Stimulated activated CD4-positive, alpha-beta T cell treated with anti-CD3 and anti-CD28 coated beads, Interleukin-15, amount 100 ng/mL, for 24 hours (primary cell): Measurements from ENCODE around the gene CD34.
"Not testable (repeated sequence)": the region's sequence is repeated elsewhere in the genome, so short reads cannot be mapped to it uniquely, and the experiment has no call there.

Source experiments
- DNase-seq: peaks from one replicate; pipeline ENCODE4 v3.0.0-alpha.2; 2020

The CD34 gene

GRCh38 chr1:207910591-207911354, at the start of gene CD34:
TSS of gene CD34 (minus strand) at chr1:207911125. CDS start at chr1:207911080, 45 bp downstream.
- peak; percentile 55 for DNase-seq

GRCh38 chr1:207960346-207960745, 49.4 kb upstream of the CD34 start:
- no peak for DNase-seq

- DNase-seq: no peak
Measured at GRCh38 chr1:207959910-207960309, 49.0 kb upstream of the CD34 start.

- peak; percentile 41 for DNase-seq
Measured at GRCh38 chr1:207959141-207959825, 48.4 kb upstream of the CD34 start.

- no peak for DNase-seq
Measured at GRCh38 chr1:207958376-207959139, 47.6 kb upstream of the CD34 start.

GRCh38 chr1:207956986-207957385, 46.1 kb upstream of the CD34 start:
- no peak for DNase-seq

- DNase-seq: no peak
Measured at GRCh38 chr1:207954104-207954503, 43.2 kb upstream of the CD34 start.

- DNase-seq: no peak
Measured at GRCh38 chr1:207952617-207953542, 42.0 kb upstream of the CD34 start.

- DNase-seq: no peak
Measured at GRCh38 chr1:207951652-207952051, 40.7 kb upstream of the CD34 start.

- DNase-seq: no peak
Measured at GRCh38 chr1:207950750-207951149, 39.8 kb upstream of the CD34 start.

- DNase-seq: no peak
Measured at GRCh38 chr1:207949571-207950195, 38.8 kb upstream of the CD34 start.

GRCh38 chr1:207948536-207949250, 37.8 kb upstream of the CD34 start:
- no peak for DNase-seq

- DNase-seq: no peak
Measured at GRCh38 chr1:207946756-207947155, 35.8 kb upstream of the CD34 start.

GRCh38 chr1:207944571-207944970, 33.6 kb upstream of the CD34 start:
- no peak for DNase-seq

GRCh38 chr1:207942337-207942741, 31.4 kb upstream of the CD34 start:
- DNase-seq: not testable (repeated sequence)

GRCh38 chr1:207941665-207942064, 30.7 kb upstream of the CD34 start:
- DNase-seq: no peak

- no peak for DNase-seq
Measured at GRCh38 chr1:207938016-207938415, 27.1 kb upstream of the CD34 start.

GRCh38 chr1:207937204-207937603, 26.3 kb upstream of the CD34 start:
- no peak for DNase-seq

- DNase-seq: no peak
Measured at GRCh38 chr1:207935166-207935583, 24.2 kb upstream of the CD34 start.

- no peak for DNase-seq
Measured at GRCh38 chr1:207933205-207933800, 22.4 kb upstream of the CD34 start.

GRCh38 chr1:207926984-207927383, 16.1 kb upstream of the CD34 start:
- no peak for DNase-seq
